GM12875 (cell line): ENCODE measurements around the gene BBS10.

Experiments
- H3K4me3 ChIP-seq: one replicate; pipeline ENCODE4 v1.5.1; 2011; ENCODE audit warnings: low read depth, low read length, control low read depth
- CTCF ChIP-seq: IDR thresholded peaks from 2 replicates; pipeline ENCODE4 v1.5.1; 2011; ENCODE audit warnings: low read depth, mild to moderate bottlenecking, control low read depth, inconsistent platforms, low read length, moderate library complexity, borderline replicate concordance; ENCODE audit not compliant: insufficient read depth

Gene BBS10

GRCh38 chr12:76303365-76303764 lies 44.9 kb downstream of the BBS10 start:
- TF ChIP-seq CTCF, result no peak
- no peak overlapping the region for H3K4me3 ChIP-seq

GRCh38 chr12:76300297-76300665 lies 47.9 kb downstream of the BBS10 start:
- no peak for TF ChIP-seq CTCF

GRCh38 chr12:76299536-76300296 lies 48.5 kb downstream of the BBS10 start:
- no peak overlapping the region for H3K4me3 ChIP-seq
- no peak for TF ChIP-seq CTCF

More at GRCh38 chr12:76300297-76300665, 47.9 kb downstream of the BBS10 start:
- no peak overlapping the region for H3K4me3 ChIP-seq
